GM19395 (cell line): ENCODE results near the gene RSRC2.
"Not testable (repeated sequence)": the region's sequence is repeated elsewhere in the genome, so short reads cannot be mapped to it uniquely, and the experiment has no call there.

ENCODE experiments used
- ATAC-seq: cut with Tn5 transposase; IDR thresholded peaks from one replicate; pipeline ENCODE4 v1.9.1; 2021; ENCODE audit warnings: mild to moderate bottlenecking, moderate library complexity; ENCODE audit not compliant: unreplicated experiment

Gene RSRC2

DNA sequence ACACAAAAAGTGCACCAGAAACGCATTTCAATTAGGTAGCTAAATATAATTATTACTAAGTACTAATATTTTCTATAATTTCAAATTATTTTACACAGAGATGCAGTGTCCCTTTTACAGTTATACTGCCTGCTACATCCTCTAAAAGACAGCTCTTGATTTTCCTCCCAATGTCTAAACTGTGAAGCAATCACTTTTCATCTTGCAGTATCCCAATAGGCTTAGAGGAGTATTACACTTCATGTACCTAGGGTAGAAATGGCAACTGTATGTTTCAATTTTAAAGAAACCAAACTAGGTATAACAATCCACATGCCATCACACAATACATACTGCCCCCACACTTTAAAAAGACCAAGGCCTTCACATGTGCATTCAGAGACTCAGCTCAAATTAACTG, 7.3 kb downstream of the RSRC2 start:
- no peak for ATAC-seq

DNA sequence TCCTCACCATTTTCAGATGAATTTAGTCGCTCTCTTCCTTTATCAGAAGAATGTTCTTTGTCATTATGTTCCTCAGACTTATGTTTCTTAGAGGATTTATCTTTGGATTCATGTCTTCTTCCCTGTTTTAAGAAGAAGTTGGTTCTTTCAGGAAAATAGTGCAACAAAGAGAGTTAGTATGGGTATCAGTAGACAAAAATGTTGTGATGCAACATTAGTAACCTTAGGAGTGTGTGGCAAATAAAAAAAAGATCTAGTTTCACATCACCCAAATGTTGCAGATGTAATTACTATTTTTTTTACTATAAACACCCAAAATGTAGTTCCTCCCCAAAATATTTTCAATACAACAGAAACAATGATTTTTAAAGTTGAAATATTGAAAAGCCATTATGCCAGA, 7.8 kb downstream of the RSRC2 start:
- ATAC-seq = no peak

DNA sequence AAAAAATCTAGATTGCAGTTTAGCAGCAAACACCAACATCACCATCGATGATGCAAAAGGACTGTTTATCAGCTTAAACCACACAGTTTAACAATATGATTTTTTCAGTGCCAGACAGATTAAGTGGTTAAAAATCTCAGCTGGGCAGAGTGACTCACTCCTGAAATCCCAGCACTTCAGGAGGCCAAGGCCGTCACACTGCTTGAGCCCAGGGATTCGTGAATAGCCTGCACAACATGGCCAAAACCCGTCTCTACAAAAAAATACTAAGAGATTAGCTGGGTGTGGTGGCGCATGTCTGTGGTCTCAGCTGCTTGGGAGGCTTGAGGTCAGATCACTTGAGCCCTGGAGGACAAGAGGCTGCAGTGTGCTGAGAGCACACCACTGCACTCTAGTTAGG, 8.9 kb downstream of the RSRC2 start:
- ATAC-seq = no peak

DNA sequence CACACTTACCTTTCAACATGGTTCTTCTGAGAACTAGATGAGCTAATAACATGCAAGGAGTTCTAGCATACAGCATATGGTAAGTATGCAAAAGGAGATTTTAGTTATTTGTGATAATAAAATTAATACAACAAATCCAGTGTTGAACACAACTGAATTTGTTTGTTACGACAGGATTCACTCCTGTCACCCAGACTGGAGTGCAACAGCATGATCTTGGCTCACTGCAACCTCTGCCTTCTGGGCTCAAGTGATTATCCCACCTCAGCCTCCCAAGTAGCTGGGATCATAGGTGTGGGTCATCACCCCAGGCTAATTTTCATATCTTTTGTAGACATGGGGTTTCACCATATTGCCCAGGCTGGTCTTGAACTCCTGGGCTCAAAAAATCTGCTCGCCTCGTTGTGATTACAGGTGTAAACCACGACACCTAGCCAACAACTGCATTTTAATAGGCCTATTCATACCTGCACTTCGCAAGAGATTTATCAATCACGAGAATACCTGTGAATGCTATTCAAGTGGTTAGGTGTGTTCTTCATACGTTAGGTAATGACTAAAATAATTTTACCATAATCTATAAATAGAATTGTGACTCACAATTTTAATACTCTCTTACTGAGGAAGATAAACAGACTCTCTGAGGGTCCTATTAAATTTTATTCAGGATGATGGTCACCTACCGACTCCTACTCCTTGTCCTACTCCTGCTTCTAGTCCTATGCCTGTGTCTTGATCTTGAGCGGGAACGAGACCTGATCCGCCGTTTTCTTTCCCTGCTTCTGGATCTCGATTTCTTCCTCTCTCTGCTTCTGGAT, 10.0 kb downstream of the RSRC2 start:
- ATAC-seq = no peak

DNA sequence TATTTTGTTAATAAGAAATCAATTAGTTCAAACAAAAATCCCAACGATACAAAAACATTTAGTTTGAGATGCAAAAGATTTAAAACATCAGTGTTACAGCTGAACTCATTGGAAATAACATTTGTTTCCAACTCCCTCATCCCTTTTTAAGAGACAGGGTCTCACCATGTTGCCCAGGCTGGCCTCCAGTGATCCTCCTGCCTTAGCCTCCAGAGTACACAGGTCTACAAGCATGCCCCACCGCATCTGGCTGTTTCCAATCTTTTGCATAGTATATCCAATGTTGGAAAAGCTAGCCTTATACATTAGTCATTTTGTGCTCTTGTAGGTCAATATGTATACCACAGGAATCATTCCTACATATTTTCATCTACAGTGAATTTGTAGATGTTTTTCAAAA, 11.5 kb downstream of the RSRC2 start:
- no peak for ATAC-seq

DNA sequence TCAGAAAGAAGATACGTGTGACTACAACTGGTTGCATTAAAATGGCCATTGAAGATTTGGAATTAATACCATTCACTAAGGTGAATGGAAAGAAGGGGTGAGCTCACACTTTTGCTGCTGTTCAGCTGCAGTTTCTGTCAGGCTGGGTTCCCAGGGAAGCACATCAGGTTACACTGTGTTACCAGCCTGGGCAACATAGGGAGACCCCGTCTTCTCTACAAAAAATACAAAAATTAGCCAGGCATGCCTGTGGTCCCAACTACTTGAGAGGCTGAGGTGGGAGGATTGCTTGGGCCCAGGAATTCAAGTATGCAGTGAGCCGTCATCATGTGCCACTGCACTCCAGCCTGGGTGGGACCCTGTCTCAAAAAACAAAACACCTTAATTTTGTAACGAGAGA, 13.1 kb downstream of the RSRC2 start:
- ATAC-seq = no peak

DNA sequence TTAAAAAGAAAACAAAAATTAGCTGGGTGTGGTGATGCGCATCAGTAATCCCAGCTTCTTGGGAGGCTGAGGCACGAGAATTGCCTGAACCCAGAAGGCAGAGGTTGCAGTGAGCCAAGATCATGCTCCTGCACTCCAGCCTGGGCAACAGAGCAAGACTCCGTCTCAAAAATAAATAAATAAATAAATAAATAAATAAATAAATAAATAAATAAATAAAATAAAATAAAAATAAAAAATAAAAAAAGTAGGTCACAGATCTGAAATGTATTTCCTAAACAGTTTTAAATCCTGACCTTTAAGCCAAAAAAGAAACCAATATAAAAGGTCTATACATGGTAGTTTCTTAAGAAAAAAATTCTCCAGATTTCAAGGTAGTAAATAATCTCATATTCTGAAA, 13.7 kb downstream of the RSRC2 start:
- not testable (repeated sequence) for ATAC-seq

DNA sequence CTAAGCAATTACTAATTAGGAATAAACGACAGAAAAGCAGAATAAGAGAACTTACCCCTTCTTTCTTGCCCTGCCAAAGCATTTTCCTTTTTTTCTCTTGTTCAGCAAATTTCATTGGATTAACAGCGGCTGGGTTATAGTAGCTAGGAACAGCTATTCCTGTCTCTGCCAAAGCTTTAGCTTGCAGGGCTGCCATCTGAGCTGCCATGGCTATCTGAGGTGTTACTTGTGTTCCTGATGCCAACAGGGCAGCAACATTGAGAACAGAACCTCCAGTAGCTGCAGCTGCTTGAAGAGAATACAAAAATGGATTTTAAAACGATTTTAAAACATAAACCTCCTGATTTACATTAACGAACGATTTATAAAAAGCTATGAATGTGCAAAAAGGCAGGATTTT, 18.6 kb downstream of the RSRC2 start:
- ATAC-seq = no peak

DNA sequence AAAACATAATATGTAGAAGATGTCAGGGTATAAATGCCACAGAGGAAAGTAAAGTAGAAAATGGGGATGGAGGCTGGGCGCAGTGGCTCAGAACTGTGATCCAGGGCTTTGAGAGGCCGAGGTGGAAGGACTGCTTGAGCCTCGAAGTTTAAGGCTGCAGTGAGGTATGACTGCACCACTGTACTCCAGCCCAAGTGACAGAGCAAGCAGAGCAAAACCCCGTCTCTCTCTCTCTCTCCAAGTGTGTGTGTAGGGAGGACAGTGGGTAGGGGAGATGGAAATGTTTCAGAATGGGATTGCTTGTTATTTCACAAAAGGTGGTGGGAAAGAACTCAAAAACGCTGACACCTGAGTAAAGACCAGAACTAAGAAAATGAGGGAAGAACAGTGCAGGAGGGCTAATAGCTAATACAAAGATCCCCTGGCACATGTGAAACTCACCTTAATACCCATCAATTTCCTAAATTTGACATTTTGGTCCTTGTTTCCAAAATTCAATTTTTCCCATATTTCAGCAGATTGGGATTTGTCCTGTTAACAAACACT, 20.3 kb downstream of the RSRC2 start:
- no peak for ATAC-seq

DNA sequence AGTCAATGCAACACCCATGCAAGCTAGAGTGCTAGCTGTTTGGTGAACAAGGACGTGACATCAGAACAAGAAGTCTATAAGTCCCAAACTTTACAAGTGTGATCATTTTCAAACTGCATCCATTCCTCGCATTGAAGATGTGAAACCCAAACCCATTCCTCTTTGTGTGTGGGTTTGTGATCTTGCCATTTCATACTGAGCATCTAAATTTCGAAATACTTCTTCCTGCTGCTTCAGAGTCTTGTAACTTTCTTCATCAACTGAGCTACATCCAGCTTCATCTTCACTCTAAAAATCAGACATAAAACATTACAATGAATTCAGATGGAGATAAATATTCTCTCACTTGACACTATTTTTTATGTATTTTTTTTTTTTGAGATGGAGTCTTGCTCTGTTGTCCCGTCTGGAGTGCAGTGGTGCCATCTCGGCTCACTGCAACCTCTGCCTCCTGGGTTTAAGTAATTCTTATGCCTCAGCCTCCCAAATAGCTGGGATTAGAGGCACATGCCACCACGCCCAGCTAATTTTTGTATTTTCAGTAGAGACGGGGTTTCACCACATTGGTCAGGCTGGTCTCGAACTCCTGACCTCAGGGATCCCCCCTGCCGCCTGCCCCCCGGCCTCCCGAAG, 21.2 kb downstream of the RSRC2 start:
- ATAC-seq = no peak

DNA sequence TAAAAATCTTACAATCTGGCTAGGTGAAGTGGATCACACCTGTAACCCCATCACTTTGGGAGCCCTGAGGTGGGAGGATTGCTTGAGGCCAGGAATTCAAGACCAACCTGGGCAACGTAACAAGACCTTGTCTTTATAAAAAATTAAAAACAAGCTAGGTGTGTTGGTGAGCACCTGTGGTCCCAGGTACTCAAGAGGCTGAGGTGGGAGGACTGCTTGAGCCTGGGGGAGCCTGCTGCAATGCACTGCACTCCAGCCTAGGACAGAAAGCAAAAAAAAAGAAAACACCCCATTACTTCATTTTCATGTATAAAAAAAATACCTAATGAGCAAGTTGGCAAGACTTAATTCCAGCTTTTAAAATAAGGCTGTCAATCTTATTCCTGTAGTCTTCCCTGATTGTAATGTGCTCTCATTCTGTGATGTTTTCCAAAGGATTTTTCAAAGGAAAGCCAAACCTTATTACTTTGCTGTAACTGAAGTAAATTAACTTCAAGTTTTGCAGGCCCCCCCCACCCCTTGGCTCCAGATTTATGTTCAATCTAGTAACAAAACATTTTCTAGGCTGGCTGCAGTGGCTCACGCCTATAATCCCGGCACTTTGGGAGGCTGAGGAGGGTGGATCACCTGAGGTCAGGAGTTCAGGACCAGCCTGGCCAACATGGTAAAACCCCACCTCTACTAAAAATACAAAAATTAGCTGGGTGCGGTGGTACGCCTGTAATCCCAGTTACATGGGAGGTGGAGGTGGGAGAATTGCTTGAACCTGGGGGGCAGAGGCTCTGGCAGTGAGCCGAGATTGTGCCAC, 22.7 kb downstream of the RSRC2 start:
- ATAC-seq = no peak

DNA sequence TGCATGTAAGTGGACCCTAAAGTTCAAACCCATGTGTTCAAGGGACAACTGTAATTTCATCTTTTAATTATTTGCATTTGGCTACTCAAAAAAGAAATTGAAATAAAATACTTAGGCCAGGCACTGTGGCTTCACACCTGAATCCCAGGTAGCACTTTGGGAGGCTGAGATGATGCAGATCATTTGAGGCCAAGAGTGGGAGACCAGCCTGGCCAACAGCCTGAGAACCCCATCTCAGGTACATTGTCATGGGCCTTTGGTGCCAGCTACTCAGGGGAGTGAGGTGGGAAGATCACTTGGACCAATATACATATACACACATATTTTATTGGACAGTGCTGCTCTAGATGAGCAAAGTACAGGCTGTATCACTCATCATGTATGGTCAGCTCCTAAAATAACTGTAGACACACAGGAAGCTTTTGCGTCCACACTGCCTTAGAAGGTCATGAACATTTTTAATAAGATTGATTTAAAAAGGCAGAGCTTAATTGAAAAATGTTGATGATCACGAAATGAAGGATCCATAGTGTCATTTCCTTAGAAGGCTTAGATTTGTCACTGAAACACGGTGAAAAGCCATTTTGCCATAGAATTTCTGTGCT, 23.5 kb downstream of the RSRC2 start:
- no peak for ATAC-seq

DNA sequence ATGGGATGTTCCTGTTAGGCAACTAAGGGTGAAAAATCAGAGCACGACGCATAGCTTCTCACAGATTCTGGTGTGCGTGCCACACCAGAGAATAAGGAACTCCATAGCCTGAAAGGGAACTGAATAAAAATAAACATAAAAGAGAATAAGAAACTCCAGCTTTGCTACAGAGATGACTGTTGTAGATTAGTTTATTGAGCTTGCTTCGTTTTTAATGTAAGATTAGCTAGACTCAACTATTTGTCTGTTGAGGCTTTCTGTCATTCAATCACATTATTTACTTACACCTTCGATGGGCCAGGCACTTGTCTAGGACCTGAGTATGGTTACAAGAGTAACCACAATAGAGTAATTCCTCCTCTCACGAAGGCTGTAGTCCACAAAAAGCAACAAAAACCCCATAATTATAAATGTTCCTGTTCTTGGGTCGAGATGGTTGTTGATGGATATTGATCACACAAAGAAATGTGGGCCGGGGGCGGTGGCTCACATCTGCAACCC, 25.2 kb downstream of the RSRC2 start:
- ATAC-seq = no peak

DNA sequence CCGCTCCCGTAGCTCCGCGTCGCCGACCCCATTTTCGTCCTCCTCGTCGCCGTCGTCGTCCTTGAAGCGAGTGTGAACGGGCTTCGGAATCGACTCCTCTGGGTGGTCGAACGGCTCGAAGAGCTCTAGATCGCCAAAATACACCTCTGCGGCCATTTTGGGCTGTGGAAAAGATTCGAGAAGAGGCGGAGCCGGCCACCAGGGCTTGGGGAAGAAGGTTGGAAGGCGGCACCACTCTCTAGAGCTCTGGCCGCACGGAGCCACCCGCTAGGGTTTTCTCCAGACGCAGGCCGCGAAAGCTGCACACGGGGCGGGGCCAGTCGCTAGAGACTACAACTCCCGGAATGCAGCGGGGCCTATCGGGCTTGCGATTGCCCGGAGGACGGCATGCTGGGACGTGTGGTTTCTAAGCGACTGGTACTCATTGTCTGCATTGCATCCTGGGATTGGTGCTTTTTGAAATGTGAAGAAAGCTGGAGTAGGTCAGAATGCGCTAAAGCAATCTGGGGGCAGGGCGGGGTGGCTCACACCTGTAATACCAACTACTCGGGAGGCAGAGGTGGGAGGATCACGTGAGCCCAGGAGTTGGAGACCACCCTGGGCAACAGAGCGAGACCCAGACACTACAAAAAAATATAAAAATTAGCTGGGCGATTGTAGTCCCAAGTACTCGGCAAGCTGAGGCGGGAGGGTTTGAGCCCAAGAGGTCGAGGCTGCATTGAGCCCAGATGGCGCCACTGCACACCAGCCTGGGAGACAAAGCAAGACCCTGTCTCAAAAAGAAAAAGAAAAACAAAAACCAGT, 25.8 kb downstream of the RSRC2 start, which contains the start of gene ZCCHC8:
ZCCHC8 (minus strand) TSS at position 248 of the 804 bp plus-strand sequence; CDS start at position 156, 92 bp downstream.
- ATAC-seq = peak; percentile 92

DNA sequence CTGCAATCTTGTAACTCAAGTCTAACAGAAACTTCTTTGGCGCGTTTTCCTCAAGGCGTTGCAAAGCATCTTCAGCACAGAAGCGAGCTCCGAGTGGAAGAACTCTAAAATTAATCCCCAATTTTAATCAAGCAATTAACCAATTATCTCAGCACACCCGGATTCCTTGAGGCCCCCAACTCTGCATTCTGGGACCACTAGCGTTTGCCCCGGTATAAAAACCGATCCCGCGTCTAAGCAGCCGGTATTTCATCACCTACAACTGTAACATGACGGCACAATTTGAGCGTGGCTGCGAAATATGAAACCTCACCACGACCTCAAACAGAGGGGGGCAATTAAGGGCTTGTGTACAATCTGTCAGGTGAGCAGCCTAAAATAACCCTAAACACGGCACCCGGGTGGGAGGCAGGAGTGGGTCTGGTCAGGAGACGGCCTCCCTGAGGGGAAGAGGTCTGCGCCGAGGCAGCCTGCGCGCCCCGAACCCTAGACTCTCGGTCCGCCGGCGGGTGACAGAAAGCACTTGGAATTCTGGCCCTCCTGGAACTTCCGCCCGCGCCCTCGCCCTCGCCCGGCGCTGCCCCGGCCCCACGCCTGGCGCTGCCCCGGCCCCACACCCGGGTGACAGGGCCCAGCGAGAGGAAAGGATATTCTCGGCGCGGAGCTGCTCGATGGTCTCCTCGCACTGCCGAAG, 26.6 kb downstream of the RSRC2 start:
- peak; percentile 17 for ATAC-seq

DNA sequence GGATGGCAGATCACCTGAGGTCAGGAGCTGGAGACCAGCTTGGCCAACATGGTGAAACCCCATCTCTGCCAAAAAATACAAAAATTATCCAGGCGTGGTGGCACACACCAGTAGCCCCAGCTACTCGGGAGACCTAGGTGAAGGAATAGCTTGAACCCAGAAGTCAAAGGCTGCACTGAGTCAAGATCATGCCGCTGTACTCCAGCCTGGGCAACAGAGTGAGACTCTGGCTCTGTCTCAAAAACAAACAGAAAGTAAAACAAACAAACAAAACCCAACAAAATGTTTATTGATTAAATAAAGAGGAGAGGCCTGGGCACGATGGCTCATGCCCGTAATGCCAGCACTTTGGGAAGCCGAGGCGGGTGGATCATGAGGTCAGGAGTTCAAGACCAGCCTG, 31.5 kb downstream of the RSRC2 start:
- ATAC-seq = no peak

DNA sequence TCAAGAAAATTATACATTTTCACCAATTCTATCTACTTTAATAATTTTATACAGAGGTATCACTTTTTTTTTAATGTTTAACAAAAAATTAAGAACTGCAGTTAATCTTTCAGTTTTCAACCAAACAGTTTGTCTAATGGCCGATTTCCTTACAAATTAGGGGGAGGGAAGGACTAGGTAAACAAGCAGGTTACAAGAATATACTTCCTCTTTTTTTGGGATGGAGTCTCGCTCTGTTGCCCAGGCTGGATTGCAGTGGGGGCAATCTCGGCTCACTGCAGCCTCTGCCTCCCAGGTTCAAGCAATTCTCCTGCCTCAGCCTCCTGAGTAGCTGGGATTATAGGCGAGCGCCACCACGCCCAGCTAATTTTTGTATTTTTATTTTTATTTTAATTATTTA, 33.5 kb downstream of the RSRC2 start:
- not testable (repeated sequence) for ATAC-seq

DNA sequence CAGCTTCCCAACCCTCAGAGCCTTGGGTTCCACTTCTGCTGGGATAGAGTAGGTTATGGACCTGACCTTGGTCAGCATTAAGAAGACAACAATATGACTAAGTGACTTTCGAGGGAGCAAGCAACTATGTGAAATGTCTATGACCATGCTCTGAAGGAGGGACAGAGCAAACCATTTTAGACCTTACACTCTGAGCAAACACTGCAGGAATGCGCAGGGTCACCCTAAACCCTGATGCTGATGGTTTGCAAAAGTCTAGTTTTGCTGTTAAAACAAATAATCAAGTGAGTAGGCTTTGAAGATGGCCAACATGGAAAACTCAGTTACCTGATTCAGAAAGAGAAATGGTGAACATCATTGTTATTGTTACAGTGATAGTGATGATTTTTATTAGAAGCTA, 34.7 kb downstream of the RSRC2 start:
- ATAC-seq = no peak

DNA sequence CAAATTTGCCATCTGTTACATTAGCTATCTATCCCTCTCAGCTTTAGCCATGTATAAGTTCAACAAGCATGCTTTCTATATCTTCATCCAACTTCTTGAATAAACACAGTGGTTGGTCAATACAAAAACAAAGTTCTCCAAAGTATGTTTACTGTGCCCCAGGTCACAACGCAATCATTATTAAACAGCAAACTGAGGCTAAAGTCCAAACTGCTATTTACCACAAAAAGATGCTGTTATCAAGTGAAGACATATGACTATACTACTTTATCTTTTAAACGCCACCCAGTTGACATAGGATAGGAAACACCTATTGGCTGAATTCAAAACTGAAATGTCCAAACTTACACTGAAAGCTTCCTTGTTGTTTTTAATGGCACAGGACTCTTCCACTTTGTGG, 37.7 kb downstream of the RSRC2 start:
- no peak for ATAC-seq
